H1 (cell line): ENCODE measurements around the gene ATOH1. TPM values are rescaled to one million over a fixed set of nuclear protein-coding genes. Genes with fewer than 3 reads are reported as not detected.
A peak's percentile ranks its signal among the peaks of the same experiment; 100 is the strongest.

Source experiments
- CTCF ChIA-PET: fragments of 300-600 bp; sonication (Branson Sonifier 250); formaldehyde crosslinking; loops from one replicate; lab custom pipeline; 2021; ENCODE audit not compliant: partially characterized antibody; lab: Charles Lee
- POLR2A ChIA-PET: fragments of 300-600 bp; sonication (Branson Sonifier 250); formaldehyde crosslinking; loops from one replicate; lab custom pipeline; 2021; ENCODE audit warnings: inconsistent platforms; ENCODE audit not compliant: partially characterized antibody; lab: Charles Lee
- DNase-seq, 2 experiments: peaks; one replicate each; pipeline versions ENCODE4 v3.0.0 to v3.0.0-alpha.2; 2010 to 2022; ENCODE audit warnings: low spot score in 2 of 2, low read depth in 1 of 2, mixed read lengths in 1 of 2
- FAIRE-seq: peaks from 2 replicates; lab custom pipeline; 2011; peaks lifted over from hg19 to GRCh38; lab: Jason Lieb, UNC
- H2AFZ ChIP-seq: 2 replicates; pipeline ENCODE4 v1.8.1; 2012; ENCODE audit warnings: low read length, inconsistent platforms
- H2AK5ac ChIP-seq: 2 replicates; pipeline ENCODE4 v1.6.1; 2013; ENCODE audit warnings: low read depth, low read length
- H2BK120ac ChIP-seq: replicated peaks from 2 replicates; pipeline ENCODE3; 2013; ENCODE audit warnings: low read depth, low read length, inconsistent platforms
- H2BK12ac ChIP-seq: 2 replicates; pipeline ENCODE4 v1.6.1; 2013; ENCODE audit warnings: low read depth, low read length
- H2BK15ac ChIP-seq: 2 replicates; pipeline ENCODE4 v1.6.1; 2013; ENCODE audit warnings: low read length
- H2BK20ac ChIP-seq: 2 replicates; pipeline ENCODE4 v1.6.1; 2013; ENCODE audit warnings: low read length
- H2BK5ac ChIP-seq: 2 replicates; pipeline ENCODE4 v1.6.1; 2013; ENCODE audit warnings: low read depth, low read length
- H3K14ac ChIP-seq: 2 replicates; pipeline ENCODE4 v1.6.1; 2013; ENCODE audit warnings: inconsistent platforms; ENCODE audit not compliant: insufficient read length
- H3K18ac ChIP-seq: 2 replicates; pipeline ENCODE4 v1.6.1; 2013; ENCODE audit warnings: low read length; ENCODE audit errors: extremely low read depth
- H3K23ac ChIP-seq: 2 replicates; pipeline ENCODE4 v1.6.1; 2013; ENCODE audit warnings: inconsistent platforms; ENCODE audit not compliant: insufficient read length
- H3K23me2 ChIP-seq: 2 replicates; pipeline ENCODE4 v1.6.1; 2013; ENCODE audit warnings: low read depth, low read length
- H3K27ac ChIP-seq: 2 replicates; pipeline ENCODE4 v1.6.1; 2011; ENCODE audit warnings: low read depth, low read length, inconsistent platforms
- H3K27me3 ChIP-seq, 4 experiments: replicated peaks in 1 of 4; 1 replicate in 1 of 4; 2 replicates in 3 of 4; pipeline versions ENCODE4 v1.6.1 to v1.8.1; 2011 to 2013; ENCODE audit warnings: low read length in 3 of 4, mild to moderate bottlenecking in 3 of 4, inconsistent platforms in 2 of 4, mixed read lengths in 2 of 4, moderate library complexity in 1 of 4; ENCODE audit not compliant: control insufficient read depth in 3 of 4, insufficient read depth in 3 of 4; ENCODE audit errors: extremely low read depth in 1 of 4
- H3K36me3 ChIP-seq, 4 experiments: 2 replicates each; pipeline versions ENCODE4 v1.6.1 to v1.8.1; 2011 to 2013; ENCODE audit warnings: mild to moderate bottlenecking in 4 of 4, low read length in 3 of 4, moderate library complexity in 2 of 4, control low read depth in 1 of 4, inconsistent platforms in 1 of 4; ENCODE audit not compliant: insufficient read depth in 4 of 4, control insufficient read depth in 2 of 4
- H3K4ac ChIP-seq: replicated peaks from 2 replicates; pipeline ENCODE3; 2013; ENCODE audit warnings: low read length, low read depth, mixed read lengths, inconsistent platforms; ENCODE audit not compliant: insufficient read length
- H3K4me1 ChIP-seq, 4 experiments: replicated peaks in 1 of 4; 1 replicate in 1 of 4; 2 replicates in 3 of 4; pipeline versions ENCODE4 v1.6.1 to v1.8.1; 2011 to 2013; ENCODE audit warnings: low read length in 3 of 4, inconsistent platforms in 2 of 4, mixed read lengths in 1 of 4; ENCODE audit not compliant: insufficient read depth in 4 of 4, control insufficient read depth in 3 of 4
- H3K4me2 ChIP-seq, 2 experiments: 2 replicates each; pipeline versions ENCODE4 v1.6.1 to v1.8.1; 2011 to 2013; ENCODE audit warnings: low read depth in 2 of 2, low read length in 2 of 2, control low read depth in 1 of 2, inconsistent platforms in 1 of 2, mild to moderate bottlenecking in 1 of 2; ENCODE audit not compliant: insufficient read depth in 1 of 2
- H3K4me3 ChIP-seq, 4 experiments: fragments of 200-600, 300-600 bp in 1 of 4; sonication (generic), shearing (Covaris generic), sonication (Bioruptor Twin) in 1 of 4; 2 replicates each; pipeline versions ENCODE4 v1.5.1 to v1.8.1; 2011 to 2016; ENCODE audit warnings: low read length in 4 of 4, low read depth in 3 of 4, control low read depth in 2 of 4, inconsistent platforms in 2 of 4, mild to moderate bottlenecking in 2 of 4, mixed read lengths in 1 of 4, moderate library complexity in 1 of 4; ENCODE audit not compliant: insufficient read depth in 2 of 4; ENCODE audit errors: extremely low read depth in 1 of 4
- H3K56ac ChIP-seq: replicated peaks from 2 replicates; pipeline ENCODE3; 2013; ENCODE audit warnings: low read depth, mild to moderate bottlenecking, mixed read lengths, low read length, inconsistent platforms; ENCODE audit not compliant: insufficient read length
- H3K79me1 ChIP-seq: 2 replicates; pipeline ENCODE4 v1.6.1; 2013; ENCODE audit warnings: low read depth, low read length, control low read depth
- H3K79me2 ChIP-seq, 2 experiments: 2 replicates each; pipeline versions ENCODE4 v1.6.1 to v1.8.1; 2012 to 2013; ENCODE audit warnings: low read length in 2 of 2, mild to moderate bottlenecking in 2 of 2, inconsistent platforms in 1 of 2; ENCODE audit not compliant: insufficient read depth in 2 of 2, control insufficient read depth in 1 of 2
- H3K9ac ChIP-seq, 4 experiments: replicated peaks in 1 of 4; 1 replicate in 1 of 4; 2 replicates in 3 of 4; pipeline versions ENCODE4 v1.6.1 to v1.8.1; 2011 to 2013; ENCODE audit warnings: low read depth in 3 of 4, low read length in 3 of 4, control low read depth in 2 of 4, mild to moderate bottlenecking in 2 of 4, moderate library complexity in 2 of 4, inconsistent platforms in 1 of 4; ENCODE audit errors: extremely low read depth in 1 of 4
- H3K9me3 ChIP-seq, 2 experiments: 2 replicates each; pipeline versions ENCODE4 v1.6.1 to v1.8.1; 2012 to 2013; ENCODE audit warnings: mild to moderate bottlenecking in 2 of 2, moderate library complexity in 2 of 2, control low read depth in 1 of 2, inconsistent platforms in 1 of 2, low read depth in 1 of 2, low read length in 1 of 2, mixed read lengths in 1 of 2; ENCODE audit not compliant: insufficient read depth in 2 of 2
- H4K20me1 ChIP-seq, 2 experiments: replicated peaks in 1 of 2; 2 replicates each; pipeline versions ENCODE3 to v1.8.1; 2011 to 2013; ENCODE audit warnings: inconsistent platforms in 2 of 2, low read length in 2 of 2, mild to moderate bottlenecking in 1 of 2; ENCODE audit not compliant: insufficient read depth in 2 of 2, control insufficient read depth in 1 of 2
- H4K5ac ChIP-seq: 2 replicates; pipeline ENCODE4 v1.6.1; 2013; ENCODE audit warnings: low read length, low read depth, mixed read lengths, inconsistent platforms; ENCODE audit not compliant: insufficient read length
- H4K8ac ChIP-seq: 2 replicates; pipeline ENCODE4 v1.8.0; 2013; ENCODE audit warnings: mild to moderate bottlenecking, moderate library complexity, low read length, inconsistent platforms; ENCODE audit not compliant: insufficient read depth; ENCODE audit errors: extremely low read depth
- H4K91ac ChIP-seq: replicated peaks from 2 replicates; pipeline ENCODE3; 2013; ENCODE audit warnings: low read length, mixed read lengths, inconsistent platforms; ENCODE audit not compliant: insufficient read length
- CBX8 ChIP-seq: fragments of 300-800, 300-1000 bp; sonication (generic); IDR thresholded peaks from 2 replicates; pipeline ENCODE4 v1.7.1; 2016; ENCODE audit warnings: low read depth, low read length, borderline replicate concordance
- EGR1 ChIP-seq: IDR thresholded peaks from 2 replicates; pipeline ENCODE4 v1.6.1; 2011; ENCODE audit warnings: low read depth, low read length, borderline replicate concordance
- EZH2 ChIP-seq: fragments of 200-600 bp; sonication (generic); IDR thresholded peaks from 2 replicates; pipeline ENCODE4 v1.7.1; 2012; ENCODE audit warnings: low read depth, mild to moderate bottlenecking, moderate library complexity, low read length, inconsistent platforms; ENCODE audit not compliant: severe bottlenecking
- HDAC2 ChIP-seq, 2 experiments: fragments of 300-600 bp in 1 of 2; sonication (generic) in 1 of 2; IDR thresholded peaks; 2 replicates each; pipeline ENCODE4 v1.6.1; 2011 to 2012; ENCODE audit warnings: low read depth in 2 of 2, low read length in 2 of 2, mild to moderate bottlenecking in 2 of 2, moderate library complexity in 2 of 2, borderline replicate concordance in 1 of 2, inconsistent platforms in 1 of 2
- MAFK ChIP-seq: IDR thresholded peaks from 2 replicates; pipeline ENCODE4 v1.6.1; 2012; ENCODE audit warnings: low read depth, mild to moderate bottlenecking, improper control_type of control experiment, low read length
- RBBP5 ChIP-seq: IDR thresholded peaks from 2 replicates; pipeline ENCODE4 v1.7.1; 2012; ENCODE audit warnings: low read depth, mild to moderate bottlenecking, inconsistent platforms, low read length, moderate library complexity, borderline replicate concordance
- RNF2 ChIP-seq: fragments of 200-900, 300-1000 bp; sonication (generic); IDR thresholded peaks from 2 replicates; pipeline ENCODE4 v1.7.1; 2016; ENCODE audit warnings: borderline replicate concordance, low read depth, mild to moderate bottlenecking, antibody characterized with exemption, low read length; ENCODE audit not compliant: poor library complexity, severe bottlenecking; ENCODE audit errors: missing control alignments
- SP1 ChIP-seq: IDR thresholded peaks from 2 replicates; pipeline ENCODE4 v1.6.1; 2011; ENCODE audit warnings: low read depth, low read length
- SUZ12 ChIP-seq: fragments of 200-600 bp; sonication (generic); IDR thresholded peaks from 2 replicates; pipeline ENCODE4 v1.6.1; 2012; ENCODE audit warnings: mild to moderate bottlenecking, inconsistent platforms, low read length, moderate library complexity, mixed read lengths
- TBP ChIP-seq: IDR thresholded peaks from 2 replicates; pipeline ENCODE4 v1.6.1; 2011; ENCODE audit warnings: low read depth, low read length, improper control_type of control experiment
- WGBS, 2 experiments: shearing (Covaris generic) in 1 of 2; methylation state at CpG; one replicate each; pipeline versions ENCODE4 v1.1.6 to v1.1.7; 2013 to 2015; ENCODE audit warnings: low lambda C conversion rate in 2 of 2, mixed read lengths in 2 of 2, inconsistent platforms in 1 of 2, low coverage in 1 of 2, missing lambda C conversion rate in 1 of 2; ENCODE audit not compliant: insufficient replicate concordance in 2 of 2, insufficient coverage in 1 of 2, insufficient read length in 1 of 2; ENCODE audit errors: extremely low coverage in 1 of 2, missing lambda C conversion rate in 1 of 2; 5-methylcytosine and 5-hydroxymethylcytosine counted together
- polyA plus RNA-seq, 7 experiments: library from polyadenylated mRNA; depleted of rRNA in 3 of 7; stranded (reverse) in 5 of 7; unstranded in 2 of 7; fragments of >200 nt in 5 of 7; fragments of 200-250 nt in 2 of 7; gene quantifications; 1 replicate in 5 of 7; 2 replicates in 1 of 7; 4 replicates in 1 of 7; pipeline versions ENCODE4 v1.2.1 to v1.2.3, GENCODE V29; 2011 to 2013; ENCODE audit warnings: missing spikeins in 2 of 7, mixed read lengths in 2 of 7
- total RNA-seq: library from RNA; stranded (reverse); fragmentation: NEBNext Ultra II Directional; extraction: Animal tissue kit (Norgen Biotek cat#: 25700); gene quantifications from 2 replicates; pipeline ENCODE4 v1.2.1, GENCODE V29; 2021

The ATOH1 gene
- total and polyA plus RNA-seq, 2 of the 8 experiments (the other 6 are each of a cell fraction or from before 2014, with no cell fraction given), result 0.12 to 0.76 TPM

DNA sequence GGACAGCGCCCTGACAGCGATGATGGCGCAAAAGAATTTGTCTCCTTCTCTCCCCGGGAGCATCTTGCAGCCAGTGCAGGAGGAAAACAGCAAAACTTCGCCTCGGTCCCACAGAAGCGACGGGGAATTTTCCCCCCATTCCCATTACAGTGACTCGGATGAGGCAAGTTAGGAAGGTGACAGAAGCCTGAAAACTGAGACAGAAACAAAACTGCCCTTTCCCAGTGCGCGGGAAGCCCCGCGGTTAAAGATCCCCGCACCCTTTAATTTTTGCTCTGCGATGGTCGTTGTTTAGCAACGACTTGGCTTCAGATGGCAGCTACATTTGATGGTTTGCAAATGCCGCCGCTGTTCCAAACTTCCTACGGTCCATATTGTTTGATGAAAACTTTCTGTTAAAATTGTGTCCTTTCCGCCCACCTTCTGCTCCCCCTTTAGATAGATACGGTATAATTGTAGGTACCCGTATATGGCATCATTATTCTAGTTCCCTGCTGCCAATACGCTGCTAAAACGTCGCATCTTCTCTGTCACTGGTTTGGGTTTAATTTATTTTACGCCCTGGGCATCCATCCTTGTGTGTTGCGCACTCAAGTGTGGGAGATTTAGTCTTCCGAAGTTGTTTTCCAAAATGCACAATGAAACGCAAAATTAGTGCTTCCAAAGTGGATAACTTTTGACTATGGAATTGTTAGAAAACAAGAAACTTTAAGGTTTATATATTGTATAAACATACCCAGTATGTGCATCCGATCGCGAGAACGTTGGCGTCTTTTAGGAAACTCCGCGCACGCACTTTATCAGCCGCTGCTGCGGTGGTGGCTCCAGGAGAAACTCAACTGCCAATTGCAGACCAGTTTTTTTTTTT lies 1.5 kb downstream of the ATOH1 start:
- CTCF ChIA-PET, result interaction anchor here (0.7 to 0.8 kb wide), 2 partner anchors 13 to 298 kb away, joined by 3 to 4 read pairs; no protein-coding TSS in a partner anchor
- no peak overlapping the region for H2BK12ac ChIP-seq
- no peak overlapping the region for H3K4ac ChIP-seq
- no peak overlapping the region for H2BK5ac ChIP-seq
- H2BK120ac ChIP-seq, result no peak overlapping the region
- H4K20me1 ChIP-seq, result peaks cover 3 to 4% of the 10 kb centered on the region in 2 experiments
- peak overlapping the region; percentile 85 to 94 for H3K4me2 ChIP-seq
- POLR2A ChIA-PET, result interaction anchor here (1.1 to 1.2 kb wide), 2 partner anchors 15 to 377 kb away, joined by 3 read pairs; no protein-coding TSS in a partner anchor
- no peak overlapping the region for H3K9ac ChIP-seq
- H4K91ac ChIP-seq, result no peak overlapping the region
- no peaks in the 10 kb centered on the region for H3K36me3 ChIP-seq
- H3K56ac ChIP-seq, result no peak overlapping the region
- no peak overlapping the region for H3K23ac ChIP-seq
- no peak overlapping the region for H2AFZ ChIP-seq
- peak overlapping the region; percentile 49 to 62 (median 53) for H3K4me3 ChIP-seq
- no peak overlapping the region for H3K14ac ChIP-seq
- DNase-seq (peak in 1 of 2 experiments; percentile 66), FAIRE-seq (no peak)
- peaks cover 40 to 76% (median 58%) of the 10 kb centered on the region in 4 experiments for H3K27me3 ChIP-seq
- no peak overlapping the region for H3K27ac ChIP-seq
- no peaks in the 10 kb centered on the region for H3K79me2 ChIP-seq
- no peak overlapping the region for H2BK20ac ChIP-seq
- no peak overlapping the region for H3K18ac ChIP-seq
- H3K4me1 ChIP-seq, result peaks cover 8 to 17% (median 14%) of the 10 kb centered on the region in 4 experiments; a peak in 6 of 7 replicates
- peaks cover 34% of the 10 kb centered on the region for H3K23me2 ChIP-seq
- H2BK15ac ChIP-seq, result no peak overlapping the region
- H4K8ac ChIP-seq, result no peak overlapping the region
- H3K9me3 ChIP-seq, result no peaks in the 10 kb centered on the region
- WGBS, 2 experiments, result 4% methylated on average over 40 of the region's 40 CpGs; no CpG with 5 or more reads in 1 of the 2 experiments
- no peak overlapping the region for H4K5ac ChIP-seq
- no peak overlapping the region for H2AK5ac ChIP-seq
- H3K79me1 ChIP-seq, result no peaks in the 10 kb centered on the region
- TF ChIP-seq SP1 (0 out of 2 replicates have a peak, but pooled peaks have one; percentile 0), HDAC2 (IDR thresholded peaks at IDR 0.05; ENCODE audit: borderline replicate concordance in 1 of 2, low read depth in 2 of 2, low read length in 2 of 2) (no peak), MAFK (no peak), TBP (no peak), RNF2 (peak; percentile 95), EGR1 (no peak), RBBP5 (no peak), SUZ12 (peak; percentile 94), CBX8 (peak; percentile 85; the same call in 1 of the 2 replicates), EZH2 (peak; percentile 83)
